IMR-90 (cell line): ENCODE results near the gene LHFPL3. TPM values are rescaled to one million over a fixed set of nuclear protein-coding genes. Genes with fewer than 3 reads are reported as not detected.

Experiments used
- ATAC-seq: fragments of 200-7000 bp; cut with Tn5 transposase; 2 replicates; pipeline ENCODE4 v1.9.1; 2020; ENCODE audit warnings: low read depth, mild to moderate bottlenecking, moderate library complexity
- BruUV-seq: library from RNA; stranded (reverse); fragments of 400-500 nt; replicated peaks from 2 replicates; lab custom pipeline; 2021; lab: Mats Ljungman, UMichigan
- CTCF ChIA-PET: fragments of 300-600 bp; formaldehyde crosslinking; extraction: SDS; loops from one replicate; lab custom pipeline; 2021; ENCODE audit warnings: antibody characterized with exemption; lab: Yijun Ruan, JAX
- POLR2A ChIA-PET: fragments of 300-600 bp; sonication (Branson Sonifier 250); formaldehyde crosslinking; loops from one replicate; lab custom pipeline; 2022; ENCODE audit warnings: antibody characterized with exemption; ENCODE audit not compliant: unreplicated experiment; lab: Charles Lee
- DNase-seq: peaks from one replicate; pipeline ENCODE4 v3.0.0; 2013
- H2AFZ ChIP-seq: replicated peaks from 2 replicates; pipeline ENCODE3; 2013; ENCODE audit warnings: low read length, mild to moderate bottlenecking; ENCODE audit not compliant: poor library complexity
- H2AK5ac ChIP-seq: 2 replicates; pipeline ENCODE4 v1.6.1; 2013; ENCODE audit warnings: low read depth, low read length, inconsistent platforms
- H2AK9ac ChIP-seq: replicated peaks from 2 replicates; pipeline ENCODE3; 2013; ENCODE audit warnings: mild to moderate bottlenecking, low read depth, low read length, moderate library complexity; ENCODE audit not compliant: poor library complexity
- H2BK120ac ChIP-seq: 2 replicates; pipeline ENCODE4 v1.6.1; 2013; ENCODE audit warnings: low read depth, low read length, inconsistent platforms
- H2BK15ac ChIP-seq: 3 replicates; pipeline ENCODE4 v1.6.1; 2013; ENCODE audit warnings: low read depth, low read length, inconsistent platforms
- H2BK20ac ChIP-seq: 2 replicates; pipeline ENCODE4 v1.6.1; 2013; ENCODE audit warnings: low read depth, mild to moderate bottlenecking, inconsistent platforms, low read length, moderate library complexity
- H2BK5ac ChIP-seq: 2 replicates; pipeline ENCODE4 v1.6.1; 2013; ENCODE audit warnings: mild to moderate bottlenecking, low read depth, low read length, inconsistent platforms; ENCODE audit not compliant: poor library complexity, severe bottlenecking
- H3K14ac ChIP-seq: replicated peaks from 2 replicates; pipeline ENCODE4 v1.6.1; 2013; ENCODE audit warnings: low read depth, low read length, inconsistent platforms
- H3K18ac ChIP-seq: 2 replicates; pipeline ENCODE4 v1.6.1; 2013; ENCODE audit warnings: low read depth, low read length, control low read depth
- H3K23ac ChIP-seq: 2 replicates; pipeline ENCODE4 v1.6.1; 2013; ENCODE audit warnings: low read depth, low read length, inconsistent platforms
- H3K27ac ChIP-seq: 2 replicates; pipeline ENCODE4 v1.5.1; 2013; ENCODE audit warnings: mild to moderate bottlenecking, control low read depth, low read length; ENCODE audit not compliant: insufficient read depth
- H3K27me3 ChIP-seq: 2 replicates; pipeline ENCODE4 v1.6.1; 2013; ENCODE audit warnings: low read length; ENCODE audit not compliant: control insufficient read depth, insufficient read depth
- H3K36me3 ChIP-seq: 2 replicates; pipeline ENCODE4 v1.6.1; 2013; ENCODE audit warnings: low read length, mixed read lengths; ENCODE audit not compliant: control insufficient read depth, insufficient read depth
- H3K4ac ChIP-seq: 2 replicates; pipeline ENCODE4 v1.6.1; 2013; ENCODE audit warnings: low read depth, low read length, inconsistent platforms
- H3K4me1 ChIP-seq: 2 replicates; pipeline ENCODE4 v1.6.1; 2013; ENCODE audit warnings: low read length, mixed read lengths; ENCODE audit not compliant: control insufficient read depth, insufficient read depth
- H3K4me2 ChIP-seq: 2 replicates; pipeline ENCODE4 v1.6.1; 2013; ENCODE audit warnings: low read depth, mild to moderate bottlenecking, control low read depth, low read length, moderate library complexity
- H3K4me3 ChIP-seq: 2 replicates; pipeline ENCODE4 v1.5.1; 2013; ENCODE audit warnings: low read depth, mild to moderate bottlenecking, control low read depth, low read length, moderate library complexity; ENCODE audit not compliant: insufficient read depth
- H3K56ac ChIP-seq: 2 replicates; pipeline ENCODE4 v1.6.1; 2013; ENCODE audit warnings: low read length, inconsistent platforms; ENCODE audit not compliant: insufficient read depth; ENCODE audit errors: extremely low read depth
- H3K79me1 ChIP-seq, 2 experiments: 2 replicates each; pipeline ENCODE4 v1.6.1; 2013; ENCODE audit warnings: low read length in 2 of 2, inconsistent platforms in 1 of 2, low read depth in 1 of 2
- H3K9ac ChIP-seq: 2 replicates; pipeline ENCODE4 v1.6.1; 2013; ENCODE audit warnings: low read depth, low read length, control low read depth
- H3K9me1 ChIP-seq: 2 replicates; pipeline ENCODE4 v1.6.1; 2013; ENCODE audit warnings: low read length, inconsistent platforms; ENCODE audit not compliant: insufficient read depth
- H3K9me3 ChIP-seq: 2 replicates; pipeline ENCODE4 v1.6.1; 2013; ENCODE audit warnings: low read length; ENCODE audit not compliant: control insufficient read depth, insufficient read depth
- H4K20me1 ChIP-seq: 2 replicates; pipeline ENCODE4 v1.6.1; 2013; ENCODE audit warnings: low read length, inconsistent platforms; ENCODE audit not compliant: insufficient read depth
- H4K5ac ChIP-seq: 2 replicates; pipeline ENCODE4 v1.6.1; 2013; ENCODE audit warnings: mild to moderate bottlenecking, low read depth, low read length, control low read depth
- H4K8ac ChIP-seq, 2 experiments: 2 replicates each; pipeline ENCODE4 v1.6.1; 2013; ENCODE audit warnings: low read depth in 2 of 2, low read length in 2 of 2, control low read depth in 1 of 2, inconsistent platforms in 1 of 2
- H4K91ac ChIP-seq: 2 replicates; pipeline ENCODE4 v1.6.1; 2013; ENCODE audit warnings: low read depth, low read length, inconsistent platforms; ENCODE audit not compliant: insufficient read depth
- RCOR1 ChIP-seq: IDR thresholded peaks from 2 replicates; pipeline ENCODE4 v1.6.1; 2012; ENCODE audit warnings: mild to moderate bottlenecking, low read length, improper control_type of control experiment; ENCODE audit not compliant: insufficient replicate concordance
- WGBS, 2 experiments: methylation state at CpG; one replicate each; pipeline versions ENCODE4 v1.1.5 to v1.1.7; 2013; ENCODE audit warnings: missing lambda C conversion rate in 2 of 2; ENCODE audit not compliant: insufficient read length in 1 of 2; ENCODE audit errors: extremely low coverage in 2 of 2; 5-methylcytosine and 5-hydroxymethylcytosine counted together
- dilution Hi-C: fragments of 300-500 bp; cut with HindIII; formaldehyde crosslinking; loops from one replicate; pipeline ENCODE4 v1.14.3; 2018; ENCODE audit warnings: low sequenced_read_pairs; ENCODE audit not compliant: unreplicated experiment
- in situ Hi-C: fragments of 300-500 bp; cut with MboI; formaldehyde crosslinking; loops from 3 replicates; pipeline ENCODE4 v1.14.3; 2019; ENCODE audit warnings: low sequenced_read_pairs, inconsistent platforms, mixed read lengths
- intact Hi-C: fragments of 100-400 bp; cut with micrococcal nuclease; formaldehyde crosslinking; loops from 2 replicates; pipeline ENCODE4 v1.10.0; 2022
- polyA plus RNA-seq, 3 experiments: library from polyadenylated mRNA; depleted of rRNA; stranded (reverse); fragments of >200 nt; gene quantifications; 2 replicates each; pipeline ENCODE4 v1.2.3, GENCODE V29; 2012; ENCODE audit warnings: low replicate concordance in 1 of 3
- total RNA-seq: library from RNA; depleted of rRNA; stranded (reverse); fragments of >200 nt; gene quantifications from 2 replicates; pipeline ENCODE4 v1.2.3, GENCODE V29; 2012

LHFPL3 gene
- total and polyA plus RNA-seq, 2 of the 4 experiments (the other 2 are of a cell fraction) = not detected

DNA sequence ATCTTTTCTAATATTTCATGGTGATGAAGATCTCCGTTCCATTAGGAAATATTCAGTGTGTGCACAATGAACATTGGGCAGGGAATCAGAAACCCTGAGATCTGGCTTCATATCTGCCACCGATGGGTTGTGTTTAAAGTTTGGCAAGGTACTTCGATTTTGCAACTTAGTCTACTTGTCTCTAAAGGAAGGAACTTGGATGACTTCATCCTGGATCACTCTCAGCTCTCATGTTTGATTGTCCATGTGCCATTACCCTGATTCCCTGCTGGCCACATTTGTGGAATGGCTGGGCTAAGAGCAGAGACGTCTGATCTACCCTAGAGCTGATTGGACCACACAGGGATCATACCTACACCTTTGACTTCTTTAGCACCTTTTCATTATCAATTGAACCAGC lies 508.6 kb downstream of the LHFPL3 start:
- POLR2A ChIA-PET = no interaction called here
- no peaks in the 10 kb centered on the region for H3K27me3 ChIP-seq
- dilution Hi-C loops = no loop called here
- no peaks in the 10 kb centered on the region for H3K36me3 ChIP-seq
- ATAC-seq (no peak), DNase-seq (no peak)
- no peaks in the 10 kb centered on the region for H3K4me1 ChIP-seq
- CTCF ChIA-PET = interaction anchor here (2.9 kb wide), 1 partner anchor 11 kb away, joined by 13 read pairs; no protein-coding TSS in a partner anchor
- intact Hi-C loops = no loop called here
- H2AK5ac ChIP-seq = no peak overlapping the region
- H3K23ac ChIP-seq = no peak overlapping the region
- no peak overlapping the region for H4K5ac ChIP-seq
- in situ Hi-C loops = no loop called here
- no peak overlapping the region for H4K91ac ChIP-seq
- H3K14ac ChIP-seq = no peak overlapping the region
- H4K8ac ChIP-seq = no peak overlapping the region
- no peak overlapping the region for H3K27ac ChIP-seq
- H2AK9ac ChIP-seq = no peak overlapping the region
- WGBS, 2 experiments = no CpG with 5 or more reads among the region's 4 CpGs
- no peak overlapping the region for H2BK20ac ChIP-seq
- H2BK15ac ChIP-seq = no peak overlapping the region
- no peaks in the 10 kb centered on the region for H3K79me1 ChIP-seq
- H3K9ac ChIP-seq = no peak overlapping the region
- H3K4me2 ChIP-seq = no peak overlapping the region
- H2BK120ac ChIP-seq = no peak overlapping the region
- no peak overlapping the region for H3K56ac ChIP-seq
- no peaks in the 10 kb centered on the region for H3K9me3 ChIP-seq
- no peak overlapping the region for H3K18ac ChIP-seq
- H3K4me3 ChIP-seq = no peak overlapping the region
- BruUV-seq = no TSS peak
- H2BK5ac ChIP-seq = no peak overlapping the region
- no peak overlapping the region for H2AFZ ChIP-seq
- no peak for TF ChIP-seq RCOR1
- H3K9me1 ChIP-seq = no peaks in the 10 kb centered on the region
- H3K4ac ChIP-seq = no peak overlapping the region
- H4K20me1 ChIP-seq = no peaks in the 10 kb centered on the region
